ENCODE results near the gene C19orf73. TPM values are rescaled to one million over a fixed set of nuclear protein-coding genes. Genes with fewer than 3 reads are reported as not detected.
A peak's percentile ranks its signal among the peaks of the same experiment; 100 is the strongest.

The C19orf73 gene
- total and polyA plus RNA-seq, 9 of the 15 experiments (the other 6 are each of a cell fraction or from before 2014, with no cell fraction given), result 0.08 to 7.4 (median 1.4) TPM

GRCh38 chr19:49148784-49149651 is 30.1 kb upstream of the C19orf73 start (continued):
- TF ChIP-seq, protein P1, sequence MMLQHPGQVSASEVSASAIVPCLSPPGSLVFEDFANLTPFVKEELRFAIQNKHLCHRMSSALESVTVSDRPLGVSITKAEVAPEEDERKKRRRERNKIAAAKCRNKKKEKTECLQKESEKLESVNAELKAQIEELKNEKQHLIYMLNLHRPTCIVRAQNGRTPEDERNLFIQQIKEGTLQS (IDR thresholded peaks at IDR 0.05), result no peak
- TF ChIP-seq, protein P1 (CRISPR knock-in tag; conservative IDR thresholded peaks at IDR 0.05), result no peak
- TF ChIP-seq BCLAF1 (IDR thresholded peaks at IDR 0.05; ENCODE audit: borderline replicate concordance in 1 of 2, control insufficient read depth in 1 of 2, low read depth in 2 of 2, low read length in 1 of 2) (peak in 1 of 2 experiments; percentile 28; a peak in 1 of 4 replicates), ELK3 (CRISPR knock-in tag; IDR thresholded peaks at IDR 0.05) (no peak), SAP30 (IDR thresholded peaks at IDR 0.05; ENCODE audit: borderline replicate concordance, insufficient read depth, low read depth, low read length, poor library complexity, severe bottlenecking) (no peak), SMC3 (conservative IDR thresholded peaks at IDR 0.05; ENCODE audit: insufficient read depth, low read depth, low read length) (no peak), CREM (IDR thresholded peaks at IDR 0.05; ENCODE audit: low read depth) (peak; percentile 49; the same call in 1 of the 2 replicates), ZNF316 (IDR thresholded peaks at IDR 0.05) (no peak), ZNF75A (CRISPR knock-in tag; IDR thresholded peaks at IDR 0.05) (no peak), BRD4 (IDR thresholded peaks at IDR 0.05) (no peak), PBX2 (CRISPR knock-in tag; IDR thresholded peaks at IDR 0.05; ENCODE audit: low read depth) (no peak), PBX2 (tag; conservative IDR thresholded peaks at IDR 0.05; ENCODE audit: low read depth) (no peak), CBFA2T2 (conservative IDR thresholded peaks at IDR 0.05) (peak; percentile 53), KAT2B (IDR thresholded peaks at IDR 0.05; ENCODE audit: low read depth, low read length) (no peak), FOXJ2 (tag; IDR thresholded peaks at IDR 0.05) (no peak), TEAD4 (IDR thresholded peaks at IDR 0.05; ENCODE audit: low read length) (peak; percentile 84), TEAD4 (CRISPR knock-in tag; IDR thresholded peaks at IDR 0.05; ENCODE audit: borderline replicate concordance) (no peak), ETS2 (tag; IDR thresholded peaks at IDR 0.05; ENCODE audit: borderline replicate concordance, poor library complexity, severe bottlenecking) (no peak), ETV5 (CRISPR knock-in tag; IDR thresholded peaks at IDR 0.05; ENCODE audit: low read depth) (peak; percentile 75; the same call in 1 of the 2 replicates), TCF3 (CRISPR knock-in tag; IDR thresholded peaks at IDR 0.05) (peak; percentile 82)

All from K562 (cell line).